OCI-M1 (cell line): Measurements from ENCODE around the gene FTO.
A peak's percentile ranks its signal among the peaks of the same experiment; 100 is the strongest.

Experiments
- DNase-seq: peaks from one replicate; lab custom pipeline; 2025; lab: John Stamatoyannopoulos, UW

FTO gene

DNA sequence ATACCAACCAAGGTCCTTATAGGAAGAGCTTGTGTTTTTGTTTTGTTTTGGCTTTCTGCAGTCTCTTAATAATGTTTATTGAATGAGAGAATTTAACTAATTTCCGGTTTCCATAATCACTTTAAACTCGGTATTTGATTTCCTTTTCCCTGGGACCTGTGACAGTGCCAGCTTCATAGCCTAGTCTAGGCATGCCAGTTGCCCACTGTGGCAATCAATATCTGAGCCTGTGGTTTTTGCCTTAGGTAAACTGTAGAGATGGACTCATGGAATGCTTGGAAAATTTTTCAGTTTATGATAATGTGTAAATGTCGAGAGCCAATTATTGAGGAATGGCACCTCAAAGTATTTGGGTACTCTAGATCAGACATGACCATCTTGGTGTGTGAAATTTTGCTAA, 78.2 kb downstream of the FTO start:
- DNase-seq, result no peak

GRCh38 chr16:53784291-53784690, 80.3 kb downstream of the FTO start:
- DNase-seq, result peak; percentile 29

DNA sequence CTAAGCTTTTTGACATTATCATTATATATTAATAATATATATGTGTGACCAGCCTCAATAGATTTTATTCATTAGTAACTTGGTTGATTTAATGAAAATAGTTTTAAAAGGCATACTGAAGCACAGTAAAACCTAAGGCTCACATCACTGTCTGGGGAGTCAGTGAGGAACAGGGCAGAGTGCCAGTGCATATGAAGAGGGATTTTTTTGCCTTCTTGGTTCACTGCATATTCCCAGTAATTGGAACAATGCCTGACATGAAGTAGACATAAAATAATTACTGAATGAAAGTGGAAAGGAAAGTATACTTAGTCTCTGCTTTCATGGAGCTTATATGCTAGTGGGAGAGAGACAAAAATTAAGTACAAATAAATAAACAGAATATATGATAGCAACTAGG, 81.1 kb downstream of the FTO start:
- DNase-seq, result peak; percentile 29

DNA sequence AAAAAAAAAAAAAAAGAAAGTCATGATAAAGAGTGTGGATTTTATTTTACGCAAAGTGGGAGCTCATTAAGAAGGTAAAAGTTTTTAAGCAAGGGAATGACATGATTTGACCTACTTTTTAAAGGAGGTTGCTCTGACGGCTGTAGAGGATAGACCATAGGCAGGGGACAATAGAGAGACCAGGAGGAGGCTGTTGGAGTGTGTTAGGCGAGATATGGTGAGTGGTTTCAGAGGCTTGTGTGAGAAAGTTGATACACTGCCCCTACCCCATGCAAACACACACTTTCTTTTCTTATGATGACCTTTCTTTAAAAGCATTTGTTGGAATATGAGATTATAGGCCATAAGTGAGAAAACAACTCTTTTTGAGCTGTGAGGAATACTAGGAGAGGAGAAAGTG, 82.0 kb downstream of the FTO start:
- peak; percentile 86 for DNase-seq

DNA sequence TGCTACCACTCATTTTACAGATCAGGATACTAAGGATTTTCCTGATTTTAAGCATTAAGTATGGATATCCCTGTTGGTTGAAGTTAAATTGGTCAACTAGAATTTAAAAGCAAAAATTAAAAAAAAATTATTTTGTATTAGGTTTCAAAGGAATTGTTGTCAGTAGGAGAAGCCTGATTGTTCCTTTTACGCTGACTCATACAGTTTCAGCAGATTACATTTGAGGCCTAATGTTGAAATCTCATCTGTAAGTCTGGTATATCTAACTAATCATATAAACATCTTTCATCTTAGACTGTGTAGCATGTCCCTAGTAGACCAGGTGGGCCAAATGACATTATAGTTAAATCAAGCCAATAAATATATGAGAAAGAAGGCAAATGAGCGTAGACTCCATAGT, 83.5 kb downstream of the FTO start:
- peak; percentile 51 for DNase-seq

GRCh38 chr16:53789137-53789536, 85.2 kb downstream of the FTO start:
- peak; percentile 24 for DNase-seq

GRCh38 chr16:53792161-53792951, 88.4 kb downstream of the FTO start:
- DNase-seq, result peak; percentile 14

GRCh38 chr16:53803451-53803850, 99.5 kb downstream of the FTO start:
- no peak for DNase-seq

- DNase-seq, result no peak
Measured at GRCh38 chr16:53803998-53804397, 100.0 kb downstream of the FTO start.

DNA sequence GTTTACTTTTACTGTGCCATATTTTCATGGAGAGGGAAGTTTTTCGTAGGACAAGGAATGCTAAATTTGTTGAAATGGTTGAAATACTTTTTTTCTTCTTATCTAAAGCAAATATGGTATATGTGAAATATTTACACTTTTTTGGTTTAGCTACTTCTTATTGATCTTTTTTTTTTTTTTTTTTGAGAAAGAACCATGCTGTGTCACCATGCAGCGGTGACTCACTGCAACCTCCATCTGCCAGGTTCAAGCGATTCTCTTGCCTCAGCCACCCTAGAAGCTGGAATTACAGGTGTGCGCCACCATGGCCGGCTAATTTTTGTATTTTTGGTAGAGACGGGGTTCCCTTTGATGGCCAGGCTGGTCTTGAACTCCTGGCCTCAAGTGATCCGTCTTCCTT, 100.5 kb downstream of the FTO start:
- DNase-seq, result no peak

GRCh38 chr16:53805113-53805512, 101.2 kb downstream of the FTO start:
- peak; percentile 60 for DNase-seq

GRCh38 chr16:53805752-53806151, 101.8 kb downstream of the FTO start:
- DNase-seq, result no peak

GRCh38 chr16:53809088-53809932, 105.4 kb downstream of the FTO start:
- DNase-seq, result no peak

DNA sequence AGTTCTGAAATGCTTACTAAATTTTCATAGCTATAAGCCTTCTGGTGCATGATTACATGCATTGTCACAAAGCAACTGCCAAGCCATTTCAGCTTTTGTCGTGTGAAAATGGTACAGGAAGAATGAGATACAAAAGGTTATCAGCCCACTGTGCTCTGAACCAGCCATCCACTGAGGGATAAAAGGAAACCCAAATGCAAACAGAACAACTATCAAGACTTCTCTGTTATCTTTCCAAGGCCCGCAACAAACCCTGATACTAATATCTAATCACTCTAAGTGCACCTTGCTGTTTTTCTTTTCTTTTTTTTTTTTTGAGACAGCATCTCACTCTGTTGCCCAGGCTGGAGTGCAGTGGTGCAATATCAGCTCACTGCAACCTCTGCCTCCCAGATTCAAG, 109.0 kb downstream of the FTO start:
- peak; percentile 9 for DNase-seq

GRCh38 chr16:53814801-53815200, 110.8 kb downstream of the FTO start:
- no peak for DNase-seq

GRCh38 chr16:53816211-53816836, 112.4 kb downstream of the FTO start:
- DNase-seq, result no peak

- no peak for DNase-seq
Measured at GRCh38 chr16:53817117-53817755, 113.3 kb downstream of the FTO start.

GRCh38 chr16:53817812-53818550, 114.0 kb downstream of the FTO start:
- DNase-seq, result no peak

DNA sequence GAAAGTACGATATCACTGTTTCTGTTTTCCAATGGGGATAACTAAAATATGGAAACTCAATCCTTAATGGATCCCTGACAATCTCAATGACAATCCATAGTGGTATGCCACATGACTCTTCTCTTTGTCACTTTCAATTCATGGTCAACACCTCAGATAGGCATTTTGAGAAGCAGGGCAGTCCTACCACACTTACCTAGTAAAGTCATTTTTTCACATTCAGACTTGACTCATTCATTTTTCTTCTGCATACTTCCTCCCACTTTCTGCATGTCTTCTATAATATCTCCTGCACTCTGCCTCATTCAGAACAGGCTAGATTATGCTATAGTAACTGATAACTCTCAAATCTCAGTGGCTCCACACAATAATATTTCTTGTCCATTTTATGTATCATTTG, 117.5 kb downstream of the FTO start:
- no peak for DNase-seq

GRCh38 chr16:53821957-53822625, 118.1 kb downstream of the FTO start:
- DNase-seq, result no peak

DNA sequence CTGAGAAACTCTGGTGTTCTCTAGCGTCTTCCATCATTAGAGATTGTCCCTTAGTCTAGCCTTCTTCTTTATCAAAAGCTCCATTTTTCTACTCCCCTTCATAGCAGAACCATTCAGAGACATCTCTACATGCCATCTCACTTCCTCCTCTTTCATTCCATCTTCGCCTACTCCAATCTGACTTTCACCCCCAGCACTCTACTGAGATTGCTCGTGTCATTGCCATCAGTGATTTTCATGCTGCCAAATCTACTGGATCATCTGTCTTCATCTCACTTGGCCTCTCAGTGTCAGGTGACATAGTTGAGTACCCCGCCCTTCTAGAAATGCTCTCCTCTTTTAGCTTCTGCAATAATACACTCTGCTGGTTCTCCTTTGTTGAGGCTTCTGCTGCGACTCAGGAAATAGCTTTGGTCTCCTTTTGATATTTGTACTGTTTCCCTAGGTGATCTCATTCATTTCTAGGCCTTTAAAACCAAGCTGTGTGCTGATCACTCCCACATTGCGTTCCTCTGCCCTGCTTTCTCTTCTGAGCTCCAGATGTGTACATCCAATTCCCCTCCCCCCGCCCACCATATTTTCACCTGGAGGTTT, 119.1 kb downstream of the FTO start:
- DNase-seq, result no peak
